Upper lobe of left lung (tissue), 4 donors: ENCODE data around the gene SIMC1.
"Not testable (repeated sequence)": the region's sequence is repeated elsewhere in the genome, so short reads cannot be mapped to it uniquely, and the experiment has no call there.

ENCODE experiments used
- POLR2A ChIP-seq, 4 donors: fragments of 450-650 bp; IDR thresholded peaks; one replicate each; pipeline ENCODE4 v1.5.1; 2016 to 2017; ENCODE audit warnings: antibody characterized with exemption in 4 of 4, mild to moderate bottlenecking in 2 of 4
- POLR2AphosphoS5 ChIP-seq, 2 donors: sonication (generic); formaldehyde crosslinking; IDR thresholded peaks; one replicate each; pipeline ENCODE4 v1.5.1; 2017; ENCODE audit warnings: antibody characterized with exemption in 2 of 2
- TF ChIP-seq, protein P1 (sequence below), 6 experiments: fragments of 450-650 bp in 4 of 6; fragments of 200-600 bp in 2 of 6; sonication (generic) in 2 of 6; IDR thresholded peaks; one replicate each; pipeline ENCODE4 v1.5.1; 2016 to 2019; ENCODE audit warnings: antibody characterized with exemption in 6 of 6

DNA sequence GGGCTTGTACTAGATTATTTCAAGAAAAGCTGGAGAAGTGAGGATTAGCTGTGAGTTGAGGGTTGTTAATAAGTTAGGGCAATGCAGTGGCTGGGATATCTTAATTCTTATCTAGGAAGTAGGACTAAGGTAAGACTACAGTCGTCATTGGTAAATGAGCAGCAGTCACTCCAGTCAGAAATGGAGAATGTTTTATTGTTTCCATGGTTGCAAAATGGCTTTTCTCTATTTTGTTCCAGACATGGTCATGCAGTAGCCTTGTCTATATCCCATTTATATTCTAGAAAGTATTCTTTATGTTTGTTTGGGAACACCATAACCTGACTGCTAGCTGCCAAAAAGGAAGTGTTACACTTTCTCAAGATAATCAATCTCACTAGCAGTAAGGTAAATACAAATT, 9.9 kb upstream of the SIMC1 start:
- TF ChIP-seq, protein P1, sequence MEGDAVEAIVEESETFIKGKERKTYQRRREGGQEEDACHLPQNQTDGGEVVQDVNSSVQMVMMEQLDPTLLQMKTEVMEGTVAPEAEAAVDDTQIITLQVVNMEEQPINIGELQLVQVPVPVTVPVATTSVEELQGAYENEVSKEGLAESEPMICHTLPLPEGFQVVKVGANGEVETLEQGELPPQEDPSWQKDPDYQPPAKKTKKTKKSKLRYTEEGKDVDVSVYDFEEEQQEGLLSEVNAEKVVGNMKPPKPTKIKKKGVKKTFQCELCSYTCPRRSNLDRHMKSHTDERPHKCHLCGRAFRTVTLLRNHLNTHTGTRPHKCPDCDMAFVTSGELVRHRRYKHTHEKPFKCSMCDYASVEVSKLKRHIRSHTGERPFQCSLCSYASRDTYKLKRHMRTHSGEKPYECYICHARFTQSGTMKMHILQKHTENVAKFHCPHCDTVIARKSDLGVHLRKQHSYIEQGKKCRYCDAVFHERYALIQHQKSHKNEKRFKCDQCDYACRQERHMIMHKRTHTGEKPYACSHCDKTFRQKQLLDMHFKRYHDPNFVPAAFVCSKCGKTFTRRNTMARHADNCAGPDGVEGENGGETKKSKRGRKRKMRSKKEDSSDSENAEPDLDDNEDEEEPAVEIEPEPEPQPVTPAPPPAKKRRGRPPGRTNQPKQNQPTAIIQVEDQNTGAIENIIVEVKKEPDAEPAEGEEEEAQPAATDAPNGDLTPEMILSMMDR (IDR thresholded peaks at IDR 0.05): not testable (repeated sequence)
- TF ChIP-seq POLR2AphosphoS5, POLR2A (IDR thresholded peaks at IDR 0.05): not testable (repeated sequence)
